MM.1S (cell line): ENCODE results near the gene RNASE13.

Experiments
- DNase-seq: peaks from one replicate; pipeline ENCODE4 v3.0.0-alpha.2; 2015
- H2AFZ ChIP-seq: fragments of 300-600 bp; sonication (generic); 2 replicates; pipeline ENCODE4 v1.6.0; 2016; ENCODE audit warnings: antibody characterized with exemption, low read length
- H3F3A ChIP-seq: fragments of 300-600 bp; sonication (generic); 2 replicates; pipeline ENCODE4 v1.6.1; 2016; ENCODE audit warnings: mild to moderate bottlenecking, antibody characterized with exemption, low read length, moderate library complexity, mixed read lengths; ENCODE audit not compliant: insufficient read depth
- H3K27ac ChIP-seq: fragments of 300-600 bp; sonication (generic); 2 replicates; pipeline ENCODE4 v1.5.1; 2016; ENCODE audit warnings: mild to moderate bottlenecking, low read length
- H3K27me3 ChIP-seq: fragments of 300-600 bp; sonication (generic); replicated peaks from 2 replicates; pipeline ENCODE4 v1.6.0; 2016; ENCODE audit warnings: low read length; ENCODE audit not compliant: insufficient read depth
- H3K36me3 ChIP-seq: fragments of 300-600 bp; sonication (generic); replicated peaks from 2 replicates; pipeline ENCODE4 v1.6.1; 2016; ENCODE audit warnings: mild to moderate bottlenecking, low read length, mixed read lengths; ENCODE audit not compliant: insufficient read depth
- H3K4me1 ChIP-seq: fragments of 300-600 bp; sonication (generic); 2 replicates; pipeline ENCODE4 v1.6.1; 2016; ENCODE audit warnings: low read length, mixed read lengths
- H3K4me2 ChIP-seq: fragments of 300-600 bp; sonication (generic); 2 replicates; pipeline ENCODE4 v1.6.0; 2016; ENCODE audit warnings: low read depth, low read length
- H3K4me3 ChIP-seq: fragments of 300-600 bp; sonication (generic); 2 replicates; pipeline ENCODE4 v1.5.1; 2016; ENCODE audit warnings: low read length, mixed read lengths
- H3K79me2 ChIP-seq: fragments of 300-600 bp; sonication (generic); 2 replicates; pipeline ENCODE4 v1.6.1; 2016; ENCODE audit warnings: mixed run types, low read length, mixed read lengths
- H3K9ac ChIP-seq: fragments of 300-600 bp; sonication (generic); 2 replicates; pipeline ENCODE4 v1.6.1; 2016; ENCODE audit warnings: low read length, mixed read lengths
- H3K9me2 ChIP-seq: fragments of 300-600 bp; sonication (generic); replicated peaks from 2 replicates; pipeline ENCODE4 v1.6.1; 2016; ENCODE audit warnings: mild to moderate bottlenecking, low read length, mixed read lengths; ENCODE audit not compliant: insufficient read depth
- H3K9me3 ChIP-seq: fragments of 300-600 bp; sonication (generic); replicated peaks from 2 replicates; pipeline ENCODE4 v1.6.1; 2016; ENCODE audit warnings: mild to moderate bottlenecking, low read length, mixed read lengths; ENCODE audit not compliant: insufficient read depth
- H4K20me1 ChIP-seq: fragments of 300-600 bp; sonication (generic); 2 replicates; pipeline ENCODE4 v1.6.1; 2016; ENCODE audit warnings: mild to moderate bottlenecking, low read length, moderate library complexity, mixed read lengths; ENCODE audit not compliant: insufficient read depth
- EZH2 ChIP-seq: fragments of 300-600 bp; sonication (generic); optimal IDR thresholded peaks from 2 replicates; pipeline ENCODE3; 2017; ENCODE audit warnings: low read depth, mild to moderate bottlenecking, antibody characterized with exemption, low read length, mixed read lengths
- EZH2phosphoT487 ChIP-seq: fragments of 300-600 bp; sonication (generic); IDR thresholded peaks from 2 replicates; pipeline ENCODE4 v1.6.1; 2018; ENCODE audit warnings: antibody characterized with exemption, low read length
- TF ChIP-seq, protein P1 (sequence below): fragments of 300-600 bp; sonication (generic); IDR thresholded peaks from 2 replicates; pipeline ENCODE4 v1.5.1; 2016; ENCODE audit warnings: antibody characterized with exemption, low read length, mixed read lengths

The RNASE13 gene

DNA sequence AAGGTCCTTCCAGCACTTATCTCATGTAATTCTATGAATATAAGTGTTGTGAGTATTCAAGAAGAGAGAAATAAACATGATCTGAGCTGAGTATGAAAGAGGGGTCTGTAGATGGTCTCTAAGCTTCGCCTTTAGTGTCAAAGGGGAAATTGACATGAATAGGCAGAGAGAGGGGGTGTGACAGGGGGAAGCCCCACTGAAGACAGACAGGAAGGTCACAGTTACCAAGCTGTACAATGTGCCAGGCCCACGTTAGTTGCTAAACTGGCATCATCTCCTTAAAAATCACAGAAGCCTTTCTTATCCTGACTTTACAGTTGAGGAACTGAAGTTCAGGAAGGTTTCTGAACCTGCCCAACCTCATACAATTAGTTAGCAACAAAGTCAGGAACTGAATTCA lies 43.1 kb upstream of the RNASE13 start:
- TF ChIP-seq EZH2, result no peak
- no peak for TF ChIP-seq EZH2phosphoT487
- TF ChIP-seq, protein P1, sequence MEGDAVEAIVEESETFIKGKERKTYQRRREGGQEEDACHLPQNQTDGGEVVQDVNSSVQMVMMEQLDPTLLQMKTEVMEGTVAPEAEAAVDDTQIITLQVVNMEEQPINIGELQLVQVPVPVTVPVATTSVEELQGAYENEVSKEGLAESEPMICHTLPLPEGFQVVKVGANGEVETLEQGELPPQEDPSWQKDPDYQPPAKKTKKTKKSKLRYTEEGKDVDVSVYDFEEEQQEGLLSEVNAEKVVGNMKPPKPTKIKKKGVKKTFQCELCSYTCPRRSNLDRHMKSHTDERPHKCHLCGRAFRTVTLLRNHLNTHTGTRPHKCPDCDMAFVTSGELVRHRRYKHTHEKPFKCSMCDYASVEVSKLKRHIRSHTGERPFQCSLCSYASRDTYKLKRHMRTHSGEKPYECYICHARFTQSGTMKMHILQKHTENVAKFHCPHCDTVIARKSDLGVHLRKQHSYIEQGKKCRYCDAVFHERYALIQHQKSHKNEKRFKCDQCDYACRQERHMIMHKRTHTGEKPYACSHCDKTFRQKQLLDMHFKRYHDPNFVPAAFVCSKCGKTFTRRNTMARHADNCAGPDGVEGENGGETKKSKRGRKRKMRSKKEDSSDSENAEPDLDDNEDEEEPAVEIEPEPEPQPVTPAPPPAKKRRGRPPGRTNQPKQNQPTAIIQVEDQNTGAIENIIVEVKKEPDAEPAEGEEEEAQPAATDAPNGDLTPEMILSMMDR, result no peak
- no peak for DNase-seq
- Histone ChIP-seq H3K27ac (no peak overlapping the region), H3K4me3 (no peak overlapping the region), H3K9ac (no peak overlapping the region), H3K79me2 (no peaks in the 10 kb centered on the region), H3K9me3 (no peaks in the 10 kb centered on the region), H3K4me1 (no peaks in the 10 kb centered on the region), H3K9me2 (no peaks in the 10 kb centered on the region), H3K27me3 (no peaks in the 10 kb centered on the region), H3K4me2 (no peak overlapping the region), H2AFZ (no peak overlapping the region), H3F3A (no peaks in the 10 kb centered on the region), H3K36me3 (no peaks in the 10 kb centered on the region), H4K20me1 (no peaks in the 10 kb centered on the region)

DNA sequence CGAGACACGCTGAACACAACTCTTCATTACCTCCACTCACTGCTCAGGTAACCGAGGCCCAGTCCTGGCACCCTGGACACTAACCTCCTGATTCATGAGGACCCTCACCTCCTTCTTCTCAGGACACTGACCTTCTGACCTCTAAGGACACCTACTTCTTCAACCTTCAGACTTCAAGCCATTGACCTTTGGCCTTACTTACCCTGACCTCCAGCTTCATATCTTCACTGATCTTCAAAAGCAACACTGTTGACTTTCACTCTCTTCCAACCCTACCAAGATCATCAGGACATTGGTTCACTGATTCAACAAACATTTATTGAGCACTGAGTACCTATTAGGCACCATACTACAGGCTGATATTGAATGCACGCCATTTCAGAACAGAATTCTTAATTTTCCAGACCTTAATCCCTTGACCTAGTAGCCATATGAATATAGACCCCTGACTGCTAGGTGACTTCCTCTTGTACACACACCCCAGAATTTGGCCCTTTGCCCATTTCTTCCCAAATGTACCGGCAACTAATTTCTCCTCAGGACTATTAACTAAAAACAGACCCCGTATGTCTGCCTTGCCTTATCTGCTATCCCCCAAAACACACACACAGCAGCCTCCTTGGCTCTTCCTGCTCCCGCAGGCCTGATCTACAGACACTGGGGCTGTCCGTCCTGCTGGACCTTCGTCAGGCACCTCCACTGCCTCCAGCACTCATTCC lies 41.3 kb upstream of the RNASE13 start:
- no peaks in the 10 kb centered on the region for H4K20me1 ChIP-seq
- H3K4me1 ChIP-seq, result no peaks in the 10 kb centered on the region
- no peak overlapping the region for H3K4me2 ChIP-seq
- no peaks in the 10 kb centered on the region for H3K27me3 ChIP-seq
- no peak overlapping the region for H3K4me3 ChIP-seq
- no peak overlapping the region for H3K27ac ChIP-seq
- H3K9me3 ChIP-seq, result no peaks in the 10 kb centered on the region
- TF ChIP-seq EZH2 (no peak), EZH2phosphoT487 (no peak)
- TF ChIP-seq, protein P1, result no peak
- peaks cover 6% of the 10 kb centered on the region; the same call in 1 of the 2 replicates for H3F3A ChIP-seq
- H3K9me2 ChIP-seq, result no peaks in the 10 kb centered on the region
- no peaks in the 10 kb centered on the region for H3K36me3 ChIP-seq
- no peaks in the 10 kb centered on the region for H3K79me2 ChIP-seq
- no peak overlapping the region for H2AFZ ChIP-seq
- DNase-seq, result no peak
- no peak overlapping the region for H3K9ac ChIP-seq

DNA sequence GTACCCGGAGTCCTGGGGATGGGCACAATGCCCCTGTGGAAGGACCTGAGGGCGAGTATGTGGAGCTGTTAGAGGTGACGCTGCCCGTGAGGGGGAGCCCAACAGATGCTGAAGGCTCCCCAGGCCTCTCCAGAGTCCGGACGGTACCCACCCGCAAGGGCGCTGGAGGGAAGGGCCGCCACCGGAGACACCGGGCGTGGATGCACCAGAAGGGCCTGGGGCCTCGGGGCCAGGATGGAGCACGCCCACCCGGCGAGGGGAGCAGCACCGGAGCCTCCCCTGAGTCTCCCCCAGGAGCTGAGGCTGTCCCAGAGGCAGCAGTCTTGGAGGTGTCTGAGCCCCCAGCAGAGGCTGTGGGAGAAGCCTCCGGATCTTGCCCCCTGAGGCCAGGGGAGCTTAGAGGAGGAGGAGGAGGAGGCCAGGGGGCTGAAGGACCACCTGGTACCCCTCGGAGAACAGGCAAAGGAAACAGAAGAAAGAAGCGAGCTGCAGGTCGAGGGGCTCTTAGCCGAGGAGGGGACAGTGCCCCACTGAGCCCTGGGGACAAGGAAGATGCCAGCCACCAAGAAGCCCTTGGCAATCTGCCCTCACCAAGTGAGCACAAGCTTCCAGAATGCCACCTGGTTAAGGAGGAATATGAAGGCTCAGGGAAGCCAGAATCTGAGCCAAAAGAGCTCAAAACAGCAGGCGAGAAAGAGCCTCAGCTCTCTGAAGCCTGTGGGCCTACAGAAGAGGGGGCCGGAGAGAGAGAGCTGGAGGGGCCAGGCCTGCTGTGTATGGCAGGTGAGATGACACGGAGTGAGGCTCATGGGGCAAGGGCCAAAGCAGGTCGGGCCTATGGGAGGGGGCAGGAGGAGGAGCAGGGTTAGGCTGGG lies 40.0 kb upstream of the RNASE13 start:
- Histone ChIP-seq H3K36me3 (no peaks in the 10 kb centered on the region), H2AFZ (no peak overlapping the region), H3K9me2 (no peaks in the 10 kb centered on the region), H3K9ac (no peak overlapping the region), H4K20me1 (no peaks in the 10 kb centered on the region), H3K9me3 (no peaks in the 10 kb centered on the region), H3K27ac (no peak overlapping the region), H3K4me2 (no peak overlapping the region), H3K27me3 (peaks cover 2% of the 10 kb centered on the region; the same call in 1 of the 2 replicates), H3K79me2 (no peaks in the 10 kb centered on the region), H3F3A (peaks cover 6% of the 10 kb centered on the region; the same call in 1 of the 2 replicates), H3K4me1 (no peaks in the 10 kb centered on the region), H3K4me3 (no peak overlapping the region)
- no peak for TF ChIP-seq EZH2phosphoT487
- TF ChIP-seq EZH2, result no peak
- TF ChIP-seq, protein P1, result no peak
- DNase-seq, result no peak
